NCI-H526 (cell line): ENCODE measurements around the gene NOS1AP.
A peak's percentile ranks its signal among the peaks of the same experiment; 100 is the strongest.

ENCODE experiments used
- DNase-seq, 2 experiments: peaks; one replicate each; lab custom pipeline; 2025; lab: John Stamatoyannopoulos, UW

NOS1AP gene

GRCh38 chr1:162251102-162251501, 181.6 kb downstream of the NOS1AP start:
- no peak for DNase-seq

GRCh38 chr1:162252214-162252613, 182.7 kb downstream of the NOS1AP start:
- DNase-seq, result no peak

GRCh38 chr1:162253790-162254189, 184.3 kb downstream of the NOS1AP start:
- no peak for DNase-seq

- DNase-seq, result no peak
These were observed 186.8 kb downstream of the NOS1AP start for GRCh38 chr1:162256287-162256686.

GRCh38 chr1:162258394-162258793, 188.9 kb downstream of the NOS1AP start:
- no peak for DNase-seq

- no peak for DNase-seq
These were observed 190.5 kb downstream of the NOS1AP start for GRCh38 chr1:162259894-162260455.

- DNase-seq, result no peak
These were observed 194.6 kb downstream of the NOS1AP start for GRCh38 chr1:162264108-162264507.

GRCh38 chr1:162265983-162266382, 196.5 kb downstream of the NOS1AP start:
- DNase-seq, result no peak

GRCh38 chr1:162270016-162270770, 200.7 kb downstream of the NOS1AP start:
- no peak for DNase-seq

GRCh38 chr1:162271972-162272371, 202.5 kb downstream of the NOS1AP start:
- DNase-seq, result no peak

GRCh38 chr1:162272419-162272818, 202.9 kb downstream of the NOS1AP start:
- DNase-seq, result no peak

- no peak for DNase-seq
These were observed 206.2 kb downstream of the NOS1AP start for GRCh38 chr1:162275622-162276175.

GRCh38 chr1:162276493-162276892, 207.0 kb downstream of the NOS1AP start:
- DNase-seq, result peak; percentile 50 to 85

- no peak for DNase-seq
These were observed 209.6 kb downstream of the NOS1AP start for GRCh38 chr1:162279136-162279498.

- DNase-seq, result no peak
These were observed 211.9 kb downstream of the NOS1AP start for GRCh38 chr1:162281426-162281825.

GRCh38 chr1:162283657-162284056, 214.2 kb downstream of the NOS1AP start:
- no peak for DNase-seq

GRCh38 chr1:162284206-162284955, 214.9 kb downstream of the NOS1AP start:
- DNase-seq, result no peak

- peak in 1 of 2 experiments; percentile 36 for DNase-seq
These were observed 215.7 kb downstream of the NOS1AP start for GRCh38 chr1:162285149-162285561.

GRCh38 chr1:162291000-162291399, 221.5 kb downstream of the NOS1AP start:
- no peak for DNase-seq

- no peak for DNase-seq
These were observed 222.9 kb downstream of the NOS1AP start for GRCh38 chr1:162292422-162292849.

GRCh38 chr1:162293073-162293692, 223.7 kb downstream of the NOS1AP start:
- DNase-seq, result no peak

GRCh38 chr1:162294015-162294414, 224.5 kb downstream of the NOS1AP start:
- no peak for DNase-seq
